HepG2 (cell line): ENCODE results near the gene GSKIP. TPM values are rescaled to one million over a fixed set of nuclear protein-coding genes. Genes with fewer than 3 reads are reported as not detected.
A peak's percentile ranks its signal among the peaks of the same experiment; 100 is the strongest.

Experiments used
- ATAD3A ChIP-seq: sonication (generic); formaldehyde crosslinking; IDR thresholded peaks from 2 replicates; pipeline ENCODE4 v1.4.0; 2020; ENCODE audit warnings: missing genetic modification reagents
- ESRRA ChIP-seq: sonication (generic); formaldehyde crosslinking; IDR thresholded peaks from 2 replicates; pipeline ENCODE4 v1.5.1; 2020; ENCODE audit warnings: mild to moderate bottlenecking, low read depth, missing genetic modification reagents
- IRX3 ChIP-seq: sonication (generic); formaldehyde crosslinking; IDR thresholded peaks from 2 replicates; pipeline ENCODE4 v1.8.1; 2023; ENCODE audit warnings: mild to moderate bottlenecking, low read depth, missing genetic modification reagents, borderline replicate concordance
- JUND ChIP-seq: sonication (generic); formaldehyde crosslinking; IDR thresholded peaks from 2 replicates; pipeline ENCODE4 v1.8.0; 2022; ENCODE audit warnings: mild to moderate bottlenecking, missing genetic modification reagents
- KMT2A ChIP-seq: sonication (generic); formaldehyde crosslinking; IDR thresholded peaks from 2 replicates; pipeline ENCODE4 v1.4.0; 2020; ENCODE audit warnings: missing genetic modification reagents
- NBN ChIP-seq: fragments of 450-650 bp; conservative IDR thresholded peaks from 2 replicates; pipeline ENCODE4 v1.6.1; 2017
- NCOA2 ChIP-seq: sonication (generic); formaldehyde crosslinking; IDR thresholded peaks from 2 replicates; pipeline ENCODE4 v1.8.0; 2022; ENCODE audit warnings: inconsistent platforms
- ONECUT2 ChIP-seq: sonication (generic); formaldehyde crosslinking; IDR thresholded peaks from 2 replicates; pipeline ENCODE4 v1.4.0; 2020; ENCODE audit warnings: missing genetic modification reagents
- POLR2G ChIP-seq: fragments of 200-400 bp; formaldehyde crosslinking; IDR thresholded peaks from 2 replicates; pipeline ENCODE4 v1.6.1; 2018; ENCODE audit warnings: mild to moderate bottlenecking, low read depth, low read length, moderate library complexity
- SAFB2 ChIP-seq: sonication (generic); formaldehyde crosslinking; IDR thresholded peaks from 2 replicates; pipeline ENCODE4 v1.5.1; 2020; ENCODE audit warnings: missing genetic modification reagents, low read depth, mild to moderate bottlenecking, borderline replicate concordance
- SNAPC2 ChIP-seq: sonication (generic); formaldehyde crosslinking; IDR thresholded peaks from 2 replicates; pipeline ENCODE4 v1.8.1; 2022; ENCODE audit warnings: mild to moderate bottlenecking, missing genetic modification reagents
- SPEN ChIP-seq: sonication (generic); formaldehyde crosslinking; IDR thresholded peaks from 2 replicates; pipeline ENCODE4 v1.5.1; 2020; ENCODE audit warnings: low read depth, mild to moderate bottlenecking, missing genetic modification reagents
- TARDBP ChIP-seq: sonication (generic); formaldehyde crosslinking; IDR thresholded peaks from 2 replicates; pipeline ENCODE4 v1.8.0; 2022; ENCODE audit warnings: mild to moderate bottlenecking, missing genetic modification reagents
- ZFY ChIP-seq: sonication (generic); formaldehyde crosslinking; IDR thresholded peaks from 2 replicates; pipeline ENCODE4 v1.4.0; 2020; ENCODE audit warnings: missing genetic modification reagents
- ZNF180 ChIP-seq: sonication (generic); formaldehyde crosslinking; IDR thresholded peaks from 2 replicates; pipeline ENCODE4 v1.4.0; 2020; ENCODE audit warnings: low read depth, missing genetic modification reagents, borderline replicate concordance
- ZNF567 ChIP-seq: sonication (generic); formaldehyde crosslinking; IDR thresholded peaks from 2 replicates; pipeline ENCODE4 v1.8.1; 2023; ENCODE audit warnings: mild to moderate bottlenecking, missing genetic modification reagents, borderline replicate concordance
- ZNF629 ChIP-seq: sonication (generic); formaldehyde crosslinking; conservative IDR thresholded peaks from 2 replicates; pipeline ENCODE4 v1.5.0; 2020; ENCODE audit warnings: missing genetic modification reagents
- ZNF724P ChIP-seq: sonication (generic); formaldehyde crosslinking; IDR thresholded peaks from 2 replicates; pipeline ENCODE4 v1.8.0; 2022; ENCODE audit warnings: missing genetic modification reagents, borderline replicate concordance
- polyA plus RNA-seq, 8 experiments: library from polyadenylated mRNA; depleted of rRNA in 3 of 8; stranded (reverse) in 7 of 8; unstranded in 1 of 8; fragments of >200 nt; fragmentation: Illumina TruSeq in 4 of 8; extraction: Trizol in 4 of 8; gene quantifications; 2 replicates each; pipeline versions ENCODE4 v1.2.1 to v1.2.3, GENCODE V29; 2011 to 2016; ENCODE audit warnings: low read depth in 4 of 8, missing spikeins in 1 of 8, mixed read lengths in 1 of 8; ENCODE audit not compliant: insufficient read depth in 1 of 8
- total RNA-seq, 5 experiments: library from RNA; depleted of rRNA; stranded (reverse); fragments of >200 nt; fragmentation: Illumina TruSeq; extraction: Trizol; gene quantifications; 2 replicates each; pipeline ENCODE4 v1.2.3, GENCODE V29; 2016; ENCODE audit warnings: low read depth in 1 of 5
- TF ChIP-seq, protein P1 (sequence below): sonication (generic); formaldehyde crosslinking; IDR thresholded peaks from 2 replicates; pipeline ENCODE4 v1.4.0; 2020; ENCODE audit warnings: missing genetic modification reagents
- TF ChIP-seq, protein P2 (sequence below): sonication (generic); formaldehyde crosslinking; IDR thresholded peaks from 2 replicates; pipeline ENCODE4 v1.5.0; 2020; ENCODE audit warnings: missing genetic modification reagents
- TF ChIP-seq, protein P3 (sequence below), 2 experiments: IDR thresholded peaks; 2 replicates each; pipeline ENCODE4 v1.6.1; 2011 to 2012; ENCODE audit warnings: low read length in 2 of 2, borderline replicate concordance in 1 of 2, low read depth in 1 of 2, mild to moderate bottlenecking in 1 of 2, moderate library complexity in 1 of 2

The GSKIP gene
- total and polyA plus RNA-seq, 2 of the 13 experiments (the other 11 are each of a cell fraction or from before 2014, with no cell fraction given) = 12.5 to 27.3 TPM

DNA sequence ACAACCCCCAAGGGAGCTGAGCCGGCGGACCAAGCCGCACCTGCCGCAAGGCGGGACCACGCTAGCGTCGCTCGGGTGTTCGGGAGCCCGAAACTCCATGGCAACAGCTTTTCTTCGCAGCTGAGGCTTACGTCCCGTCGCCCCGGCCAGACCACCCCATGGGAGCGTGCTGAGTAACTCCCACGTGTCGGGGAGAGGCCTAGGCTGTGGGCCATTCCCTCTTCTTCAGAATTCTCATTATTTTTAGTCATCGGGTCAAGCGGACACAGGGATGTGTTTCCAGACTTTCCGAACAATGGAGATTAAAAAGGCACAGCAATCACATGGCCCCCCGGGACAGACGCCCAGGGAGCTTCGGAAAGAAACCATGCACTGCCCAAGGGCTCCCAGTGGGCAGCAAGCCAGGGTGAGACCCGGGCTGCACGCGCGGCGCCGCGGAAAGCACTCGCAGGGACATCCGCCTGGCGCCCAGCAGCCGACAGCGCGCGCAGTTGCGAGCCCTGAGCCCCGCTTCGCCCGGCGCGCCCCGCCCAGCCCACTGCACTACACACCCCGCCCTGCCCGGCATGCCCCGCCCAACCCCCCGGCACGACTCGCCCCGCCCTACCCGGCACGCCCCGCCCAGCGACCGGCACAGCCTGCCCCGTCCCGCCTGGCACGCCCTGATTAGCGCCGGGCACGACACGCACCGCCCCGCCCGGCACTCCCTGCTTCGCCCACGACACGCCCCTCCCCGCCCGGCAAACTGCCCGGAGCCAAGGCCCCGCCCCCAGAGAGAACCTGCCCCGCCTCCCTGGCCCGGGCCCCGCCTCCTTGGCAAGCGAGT is 28.2 kb downstream of the GSKIP start (continued):
- TF ChIP-seq, protein P1, sequence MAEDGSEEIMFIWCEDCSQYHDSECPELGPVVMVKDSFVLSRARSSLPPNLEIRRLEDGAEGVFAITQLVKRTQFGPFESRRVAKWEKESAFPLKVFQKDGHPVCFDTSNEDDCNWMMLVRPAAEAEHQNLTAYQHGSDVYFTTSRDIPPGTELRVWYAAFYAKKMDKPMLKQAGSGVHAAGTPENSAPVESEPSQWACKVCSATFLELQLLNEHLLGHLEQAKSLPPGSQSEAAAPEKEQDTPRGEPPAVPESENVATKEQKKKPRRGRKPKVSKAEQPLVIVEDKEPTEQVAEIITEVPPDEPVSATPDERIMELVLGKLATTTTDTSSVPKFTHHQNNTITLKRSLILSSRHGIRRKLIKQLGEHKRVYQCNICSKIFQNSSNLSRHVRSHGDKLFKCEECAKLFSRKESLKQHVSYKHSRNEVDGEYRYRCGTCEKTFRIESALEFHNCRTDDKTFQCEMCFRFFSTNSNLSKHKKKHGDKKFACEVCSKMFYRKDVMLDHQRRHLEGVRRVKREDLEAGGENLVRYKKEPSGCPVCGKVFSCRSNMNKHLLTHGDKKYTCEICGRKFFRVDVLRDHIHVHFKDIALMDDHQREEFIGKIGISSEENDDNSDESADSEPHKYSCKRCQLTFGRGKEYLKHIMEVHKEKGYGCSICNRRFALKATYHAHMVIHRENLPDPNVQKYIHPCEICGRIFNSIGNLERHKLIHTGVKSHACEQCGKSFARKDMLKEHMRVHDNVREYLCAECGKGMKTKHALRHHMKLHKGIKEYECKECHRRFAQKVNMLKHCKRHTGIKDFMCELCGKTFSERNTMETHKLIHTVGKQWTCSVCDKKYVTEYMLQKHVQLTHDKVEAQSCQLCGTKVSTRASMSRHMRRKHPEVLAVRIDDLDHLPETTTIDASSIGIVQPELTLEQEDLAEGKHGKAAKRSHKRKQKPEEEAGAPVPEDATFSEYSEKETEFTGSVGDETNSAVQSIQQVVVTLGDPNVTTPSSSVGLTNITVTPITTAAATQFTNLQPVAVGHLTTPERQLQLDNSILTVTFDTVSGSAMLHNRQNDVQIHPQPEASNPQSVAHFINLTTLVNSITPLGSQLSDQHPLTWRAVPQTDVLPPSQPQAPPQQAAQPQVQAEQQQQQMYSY (CRISPR knock-in tag) = no peak
- no peak for TF ChIP-seq NCOA2 (CRISPR knock-in tag)
- no peak for TF ChIP-seq SNAPC2 (CRISPR knock-in tag)
- TF ChIP-seq JUND (CRISPR knock-in tag) = no peak
- no peak for TF ChIP-seq ZNF567
- TF ChIP-seq, protein P2, sequence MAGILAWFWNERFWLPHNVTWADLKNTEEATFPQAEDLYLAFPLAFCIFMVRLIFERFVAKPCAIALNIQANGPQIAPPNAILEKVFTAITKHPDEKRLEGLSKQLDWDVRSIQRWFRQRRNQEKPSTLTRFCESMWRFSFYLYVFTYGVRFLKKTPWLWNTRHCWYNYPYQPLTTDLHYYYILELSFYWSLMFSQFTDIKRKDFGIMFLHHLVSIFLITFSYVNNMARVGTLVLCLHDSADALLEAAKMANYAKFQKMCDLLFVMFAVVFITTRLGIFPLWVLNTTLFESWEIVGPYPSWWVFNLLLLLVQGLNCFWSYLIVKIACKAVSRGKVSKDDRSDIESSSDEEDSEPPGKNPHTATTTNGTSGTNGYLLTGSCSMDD = no peak
- 0 out of 2 replicates have a peak, but pooled peaks have one; percentile 66 for TF ChIP-seq ZNF724P (CRISPR knock-in tag)
- TF ChIP-seq ZNF180 (CRISPR knock-in tag) = no peak
- TF ChIP-seq IRX3 (CRISPR knock-in tag) = no peak
- no peak for TF ChIP-seq ONECUT2 (CRISPR knock-in tag)
- peak; percentile 55; the same call in 1 of the 2 replicates for TF ChIP-seq POLR2G
- TF ChIP-seq ATAD3A (CRISPR knock-in tag) = no peak
- peak; percentile 37; the same call in 1 of the 2 replicates for TF ChIP-seq KMT2A (CRISPR knock-in tag)
- no peak for TF ChIP-seq SAFB2 (CRISPR knock-in tag)
- TF ChIP-seq ESRRA = 0 out of 2 replicates have a peak, but pooled peaks have one; percentile 22
- TF ChIP-seq ZNF629 (CRISPR knock-in tag) = no peak
- no peak for TF ChIP-seq TARDBP (CRISPR knock-in tag)
- peak; percentile 63 for TF ChIP-seq ZFY (CRISPR knock-in tag)
- no peak for TF ChIP-seq NBN
- TF ChIP-seq SPEN (CRISPR knock-in tag) = no peak; the same call in 1 of the 2 replicates
- TF ChIP-seq, protein P3, sequence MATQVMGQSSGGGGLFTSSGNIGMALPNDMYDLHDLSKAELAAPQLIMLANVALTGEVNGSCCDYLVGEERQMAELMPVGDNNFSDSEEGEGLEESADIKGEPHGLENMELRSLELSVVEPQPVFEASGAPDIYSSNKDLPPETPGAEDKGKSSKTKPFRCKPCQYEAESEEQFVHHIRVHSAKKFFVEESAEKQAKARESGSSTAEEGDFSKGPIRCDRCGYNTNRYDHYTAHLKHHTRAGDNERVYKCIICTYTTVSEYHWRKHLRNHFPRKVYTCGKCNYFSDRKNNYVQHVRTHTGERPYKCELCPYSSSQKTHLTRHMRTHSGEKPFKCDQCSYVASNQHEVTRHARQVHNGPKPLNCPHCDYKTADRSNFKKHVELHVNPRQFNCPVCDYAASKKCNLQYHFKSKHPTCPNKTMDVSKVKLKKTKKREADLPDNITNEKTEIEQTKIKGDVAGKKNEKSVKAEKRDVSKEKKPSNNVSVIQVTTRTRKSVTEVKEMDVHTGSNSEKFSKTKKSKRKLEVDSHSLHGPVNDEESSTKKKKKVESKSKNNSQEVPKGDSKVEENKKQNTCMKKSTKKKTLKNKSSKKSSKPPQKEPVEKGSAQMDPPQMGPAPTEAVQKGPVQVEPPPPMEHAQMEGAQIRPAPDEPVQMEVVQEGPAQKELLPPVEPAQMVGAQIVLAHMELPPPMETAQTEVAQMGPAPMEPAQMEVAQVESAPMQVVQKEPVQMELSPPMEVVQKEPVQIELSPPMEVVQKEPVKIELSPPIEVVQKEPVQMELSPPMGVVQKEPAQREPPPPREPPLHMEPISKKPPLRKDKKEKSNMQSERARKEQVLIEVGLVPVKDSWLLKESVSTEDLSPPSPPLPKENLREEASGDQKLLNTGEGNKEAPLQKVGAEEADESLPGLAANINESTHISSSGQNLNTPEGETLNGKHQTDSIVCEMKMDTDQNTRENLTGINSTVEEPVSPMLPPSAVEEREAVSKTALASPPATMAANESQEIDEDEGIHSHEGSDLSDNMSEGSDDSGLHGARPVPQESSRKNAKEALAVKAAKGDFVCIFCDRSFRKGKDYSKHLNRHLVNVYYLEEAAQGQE (IDR thresholded peaks at IDR 0.05; ENCODE audit: borderline replicate concordance in 1 of 2, low read depth in 1 of 2, low read length in 2 of 2) = no peak
